Activated CD8-positive, alpha-beta memory T cell treated with anti-CD3 and anti-CD28 coated beads for 36 hours (primary cell): ENCODE measurements around the gene RDH11. TPM values are rescaled to one million over a fixed set of nuclear protein-coding genes. Genes with fewer than 3 reads are reported as not detected.
"Not testable (repeated sequence)": the region's sequence is repeated elsewhere in the genome, so short reads cannot be mapped to it uniquely, and the experiment has no call there.

Experiments used
- CTCF ChIA-PET: fragments of 350-600 bp; sonication (Branson Sonifier 250); formaldehyde crosslinking; loops from one replicate; lab custom pipeline; 2021; ENCODE audit warnings: antibody characterized with exemption; lab: Charles Lee
- POLR2A ChIA-PET: fragments of 350-600 bp; sonication (Branson Sonifier 250); formaldehyde crosslinking; loops from one replicate; lab custom pipeline; 2021; ENCODE audit warnings: antibody characterized with exemption; lab: Charles Lee
- total RNA-seq, 2 experiments: library from RNA; stranded (reverse); gene quantifications; one replicate each; pipeline ENCODE4 v1.2.3, GENCODE V29; 2021

RDH11 gene
- total RNA-seq, result 10 to 100 TPM; 59.1 to 60.6 TPM

- POLR2A ChIA-PET, result interaction anchor here (0.5 to 1.9 kb wide), 7 partner anchors 13 to 1436 kb away, joined by 3 to 13 read pairs (median 3); partner anchors contain the start of genes ARG2 and PIGH
- CTCF ChIA-PET, result interaction anchor here (1.1 to 1.4 kb wide), 4 partner anchors 9 to 95 kb away, joined by 3 to 10 read pairs (median 4); partner anchors contain the start of gene PIGH
These were observed at the start of gene RDH11 for GRCh38 chr14:67695394-67695949. TSS of gene RDH11 (minus strand) at chr14:67695764. CDS start at chr14:67695703, 61 bp downstream.

GRCh38 chr14:67744046-67744445, 48.5 kb upstream of the RDH11 start:
- ChIA-PET POLR2A (no interaction called here), CTCF (no interaction called here)

- POLR2A ChIA-PET, result interaction anchor here (0.6 kb wide), 1 partner anchor 24 kb away, joined by 3 read pairs; no protein-coding TSS in a partner anchor
- CTCF ChIA-PET, result no interaction called here
These were observed 43.4 kb upstream of the RDH11 start for GRCh38 chr14:67738740-67739504.

- ChIA-PET POLR2A (no interaction called here), CTCF (no interaction called here)
These were observed 41.2 kb upstream of the RDH11 start for GRCh38 chr14:67736771-67737170.

GRCh38 chr14:67735336-67736147, 40.0 kb upstream of the RDH11 start:
- ChIA-PET CTCF (no interaction called here), POLR2A (no interaction called here)

- ChIA-PET POLR2A (no interaction called here), CTCF (no interaction called here)
These were observed 39.1 kb upstream of the RDH11 start for GRCh38 chr14:67734675-67735074.

GRCh38 chr14:67733616-67734015, 38.1 kb upstream of the RDH11 start:
- ChIA-PET CTCF (no interaction called here), POLR2A (no interaction called here)

- POLR2A ChIA-PET, result no interaction called here
- CTCF ChIA-PET, result no interaction called here
These were observed 33.7 kb upstream of the RDH11 start for GRCh38 chr14:67729072-67729885.

- ChIA-PET CTCF (no interaction called here), POLR2A (no interaction called here)
These were observed 32.7 kb upstream of the RDH11 start for GRCh38 chr14:67728258-67728657.

- CTCF ChIA-PET, result no interaction called here
- POLR2A ChIA-PET, result interaction anchor here (0.6 kb wide), 1 partner anchor 149 kb away, joined by 4 read pairs; no protein-coding TSS in a partner anchor
These were observed 31.8 kb upstream of the RDH11 start for GRCh38 chr14:67727361-67727760.

GRCh38 chr14:67725171-67725570, 29.6 kb upstream of the RDH11 start:
- ChIA-PET CTCF (no interaction called here), POLR2A (no interaction called here)

GRCh38 chr14:67722293-67722692, 26.7 kb upstream of the RDH11 start:
- ChIA-PET CTCF (interaction anchor here (0.9 kb wide), 1 partner anchor 122 kb away, joined by 3 read pairs; the partner anchor contains the start of gene PIGH), POLR2A (no interaction called here)

GRCh38 chr14:67721875-67722274, 26.3 kb upstream of the RDH11 start:
- POLR2A ChIA-PET, result no interaction called here
- CTCF ChIA-PET, result no interaction called here

GRCh38 chr14:67719866-67720265, 24.3 kb upstream of the RDH11 start:
- CTCF ChIA-PET, result interaction anchor here (0.5 kb wide), 1 partner anchor 1829 kb away, joined by 4 read pairs; no protein-coding TSS in a partner anchor
- POLR2A ChIA-PET, result no interaction called here

- POLR2A ChIA-PET, result not testable (repeated sequence)
- CTCF ChIA-PET, result interaction anchor here (0.5 kb wide), 1 partner anchor 1829 kb away, joined by 4 read pairs; no protein-coding TSS in a partner anchor
These were observed 23.8 kb upstream of the RDH11 start for GRCh38 chr14:67719385-67719784.

GRCh38 chr14:67718265-67718664, 22.7 kb upstream of the RDH11 start:
- POLR2A ChIA-PET, result no interaction called here
- CTCF ChIA-PET, result no interaction called here

- POLR2A ChIA-PET, result no interaction called here
- CTCF ChIA-PET, result no interaction called here
These were observed 21.5 kb upstream of the RDH11 start for GRCh38 chr14:67717048-67717447.

- ChIA-PET CTCF (no interaction called here), POLR2A (no interaction called here)
These were observed 14.6 kb upstream of the RDH11 start for GRCh38 chr14:67710209-67710608.

GRCh38 chr14:67709796-67710195, 14.2 kb upstream of the RDH11 start:
- CTCF ChIA-PET, POLR2A ChIA-PET: not testable (repeated sequence)
